ENCODE results near the gene KIZ.

DNA sequence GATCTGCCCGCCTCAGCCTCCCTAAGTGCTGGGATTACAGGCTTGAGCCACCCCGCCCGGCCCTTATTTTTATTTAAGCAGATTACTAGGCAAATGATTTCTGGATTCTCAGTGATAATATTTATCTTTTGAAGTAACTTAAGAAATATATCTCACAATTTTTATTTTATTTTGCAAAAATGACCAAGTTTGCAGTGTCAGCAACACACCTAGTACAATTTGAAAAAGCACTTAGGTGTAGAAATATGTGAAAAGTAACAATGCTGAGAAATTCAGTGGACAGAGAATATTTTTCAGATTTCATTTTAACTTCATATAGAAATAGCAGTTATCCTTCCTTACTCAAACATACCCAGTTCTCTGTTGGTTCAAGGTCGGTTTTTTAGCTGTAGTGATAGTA is 98.3 kb downstream of the KIZ start:
- TF ChIP-seq, protein P1, sequence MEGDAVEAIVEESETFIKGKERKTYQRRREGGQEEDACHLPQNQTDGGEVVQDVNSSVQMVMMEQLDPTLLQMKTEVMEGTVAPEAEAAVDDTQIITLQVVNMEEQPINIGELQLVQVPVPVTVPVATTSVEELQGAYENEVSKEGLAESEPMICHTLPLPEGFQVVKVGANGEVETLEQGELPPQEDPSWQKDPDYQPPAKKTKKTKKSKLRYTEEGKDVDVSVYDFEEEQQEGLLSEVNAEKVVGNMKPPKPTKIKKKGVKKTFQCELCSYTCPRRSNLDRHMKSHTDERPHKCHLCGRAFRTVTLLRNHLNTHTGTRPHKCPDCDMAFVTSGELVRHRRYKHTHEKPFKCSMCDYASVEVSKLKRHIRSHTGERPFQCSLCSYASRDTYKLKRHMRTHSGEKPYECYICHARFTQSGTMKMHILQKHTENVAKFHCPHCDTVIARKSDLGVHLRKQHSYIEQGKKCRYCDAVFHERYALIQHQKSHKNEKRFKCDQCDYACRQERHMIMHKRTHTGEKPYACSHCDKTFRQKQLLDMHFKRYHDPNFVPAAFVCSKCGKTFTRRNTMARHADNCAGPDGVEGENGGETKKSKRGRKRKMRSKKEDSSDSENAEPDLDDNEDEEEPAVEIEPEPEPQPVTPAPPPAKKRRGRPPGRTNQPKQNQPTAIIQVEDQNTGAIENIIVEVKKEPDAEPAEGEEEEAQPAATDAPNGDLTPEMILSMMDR (conservative IDR thresholded peaks at IDR 0.05; ENCODE audit: low read depth in 2 of 2): no peak
- no peak for TF ChIP-seq POLR2AphosphoS5 (IDR thresholded peaks at IDR 0.05; ENCODE audit: low read depth)
- no peak for TF ChIP-seq EZH2phosphoT487 (IDR thresholded peaks at IDR 0.05; ENCODE audit: unreplicated experiment)
- TF ChIP-seq EZH2 (IDR thresholded peaks at IDR 0.05; ENCODE audit: low read depth, unreplicated experiment): no peak
- TF ChIP-seq, protein P2, sequence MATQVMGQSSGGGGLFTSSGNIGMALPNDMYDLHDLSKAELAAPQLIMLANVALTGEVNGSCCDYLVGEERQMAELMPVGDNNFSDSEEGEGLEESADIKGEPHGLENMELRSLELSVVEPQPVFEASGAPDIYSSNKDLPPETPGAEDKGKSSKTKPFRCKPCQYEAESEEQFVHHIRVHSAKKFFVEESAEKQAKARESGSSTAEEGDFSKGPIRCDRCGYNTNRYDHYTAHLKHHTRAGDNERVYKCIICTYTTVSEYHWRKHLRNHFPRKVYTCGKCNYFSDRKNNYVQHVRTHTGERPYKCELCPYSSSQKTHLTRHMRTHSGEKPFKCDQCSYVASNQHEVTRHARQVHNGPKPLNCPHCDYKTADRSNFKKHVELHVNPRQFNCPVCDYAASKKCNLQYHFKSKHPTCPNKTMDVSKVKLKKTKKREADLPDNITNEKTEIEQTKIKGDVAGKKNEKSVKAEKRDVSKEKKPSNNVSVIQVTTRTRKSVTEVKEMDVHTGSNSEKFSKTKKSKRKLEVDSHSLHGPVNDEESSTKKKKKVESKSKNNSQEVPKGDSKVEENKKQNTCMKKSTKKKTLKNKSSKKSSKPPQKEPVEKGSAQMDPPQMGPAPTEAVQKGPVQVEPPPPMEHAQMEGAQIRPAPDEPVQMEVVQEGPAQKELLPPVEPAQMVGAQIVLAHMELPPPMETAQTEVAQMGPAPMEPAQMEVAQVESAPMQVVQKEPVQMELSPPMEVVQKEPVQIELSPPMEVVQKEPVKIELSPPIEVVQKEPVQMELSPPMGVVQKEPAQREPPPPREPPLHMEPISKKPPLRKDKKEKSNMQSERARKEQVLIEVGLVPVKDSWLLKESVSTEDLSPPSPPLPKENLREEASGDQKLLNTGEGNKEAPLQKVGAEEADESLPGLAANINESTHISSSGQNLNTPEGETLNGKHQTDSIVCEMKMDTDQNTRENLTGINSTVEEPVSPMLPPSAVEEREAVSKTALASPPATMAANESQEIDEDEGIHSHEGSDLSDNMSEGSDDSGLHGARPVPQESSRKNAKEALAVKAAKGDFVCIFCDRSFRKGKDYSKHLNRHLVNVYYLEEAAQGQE (IDR thresholded peaks at IDR 0.05; ENCODE audit: unreplicated experiment): no peak
- no peak for TF ChIP-seq STAT1 (IDR thresholded peaks at IDR 0.05; ENCODE audit: unreplicated experiment)
- TF ChIP-seq CREB1 (CRISPR knock-in tag; IDR thresholded peaks at IDR 0.05; ENCODE audit: low read depth): no peak
- TF ChIP-seq ZNF114 (CRISPR knock-in tag; IDR thresholded peaks at IDR 0.05): no peak
- TF ChIP-seq, protein P3, sequence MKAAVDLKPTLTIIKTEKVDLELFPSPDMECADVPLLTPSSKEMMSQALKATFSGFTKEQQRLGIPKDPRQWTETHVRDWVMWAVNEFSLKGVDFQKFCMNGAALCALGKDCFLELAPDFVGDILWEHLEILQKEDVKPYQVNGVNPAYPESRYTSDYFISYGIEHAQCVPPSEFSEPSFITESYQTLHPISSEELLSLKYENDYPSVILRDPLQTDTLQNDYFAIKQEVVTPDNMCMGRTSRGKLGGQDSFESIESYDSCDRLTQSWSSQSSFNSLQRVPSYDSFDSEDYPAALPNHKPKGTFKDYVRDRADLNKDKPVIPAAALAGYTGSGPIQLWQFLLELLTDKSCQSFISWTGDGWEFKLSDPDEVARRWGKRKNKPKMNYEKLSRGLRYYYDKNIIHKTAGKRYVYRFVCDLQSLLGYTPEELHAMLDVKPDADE (IDR thresholded peaks at IDR 0.05): no peak
- no peak for TF ChIP-seq JUNB (IDR thresholded peaks at IDR 0.05; ENCODE audit: unreplicated experiment)
- TF ChIP-seq NANOG (IDR thresholded peaks at IDR 0.05; ENCODE audit: borderline replicate concordance): no peak
- TF ChIP-seq ZNF331 (CRISPR knock-in tag; IDR thresholded peaks at IDR 0.05; ENCODE audit: low read depth): no peak
- TF ChIP-seq, protein P4, sequence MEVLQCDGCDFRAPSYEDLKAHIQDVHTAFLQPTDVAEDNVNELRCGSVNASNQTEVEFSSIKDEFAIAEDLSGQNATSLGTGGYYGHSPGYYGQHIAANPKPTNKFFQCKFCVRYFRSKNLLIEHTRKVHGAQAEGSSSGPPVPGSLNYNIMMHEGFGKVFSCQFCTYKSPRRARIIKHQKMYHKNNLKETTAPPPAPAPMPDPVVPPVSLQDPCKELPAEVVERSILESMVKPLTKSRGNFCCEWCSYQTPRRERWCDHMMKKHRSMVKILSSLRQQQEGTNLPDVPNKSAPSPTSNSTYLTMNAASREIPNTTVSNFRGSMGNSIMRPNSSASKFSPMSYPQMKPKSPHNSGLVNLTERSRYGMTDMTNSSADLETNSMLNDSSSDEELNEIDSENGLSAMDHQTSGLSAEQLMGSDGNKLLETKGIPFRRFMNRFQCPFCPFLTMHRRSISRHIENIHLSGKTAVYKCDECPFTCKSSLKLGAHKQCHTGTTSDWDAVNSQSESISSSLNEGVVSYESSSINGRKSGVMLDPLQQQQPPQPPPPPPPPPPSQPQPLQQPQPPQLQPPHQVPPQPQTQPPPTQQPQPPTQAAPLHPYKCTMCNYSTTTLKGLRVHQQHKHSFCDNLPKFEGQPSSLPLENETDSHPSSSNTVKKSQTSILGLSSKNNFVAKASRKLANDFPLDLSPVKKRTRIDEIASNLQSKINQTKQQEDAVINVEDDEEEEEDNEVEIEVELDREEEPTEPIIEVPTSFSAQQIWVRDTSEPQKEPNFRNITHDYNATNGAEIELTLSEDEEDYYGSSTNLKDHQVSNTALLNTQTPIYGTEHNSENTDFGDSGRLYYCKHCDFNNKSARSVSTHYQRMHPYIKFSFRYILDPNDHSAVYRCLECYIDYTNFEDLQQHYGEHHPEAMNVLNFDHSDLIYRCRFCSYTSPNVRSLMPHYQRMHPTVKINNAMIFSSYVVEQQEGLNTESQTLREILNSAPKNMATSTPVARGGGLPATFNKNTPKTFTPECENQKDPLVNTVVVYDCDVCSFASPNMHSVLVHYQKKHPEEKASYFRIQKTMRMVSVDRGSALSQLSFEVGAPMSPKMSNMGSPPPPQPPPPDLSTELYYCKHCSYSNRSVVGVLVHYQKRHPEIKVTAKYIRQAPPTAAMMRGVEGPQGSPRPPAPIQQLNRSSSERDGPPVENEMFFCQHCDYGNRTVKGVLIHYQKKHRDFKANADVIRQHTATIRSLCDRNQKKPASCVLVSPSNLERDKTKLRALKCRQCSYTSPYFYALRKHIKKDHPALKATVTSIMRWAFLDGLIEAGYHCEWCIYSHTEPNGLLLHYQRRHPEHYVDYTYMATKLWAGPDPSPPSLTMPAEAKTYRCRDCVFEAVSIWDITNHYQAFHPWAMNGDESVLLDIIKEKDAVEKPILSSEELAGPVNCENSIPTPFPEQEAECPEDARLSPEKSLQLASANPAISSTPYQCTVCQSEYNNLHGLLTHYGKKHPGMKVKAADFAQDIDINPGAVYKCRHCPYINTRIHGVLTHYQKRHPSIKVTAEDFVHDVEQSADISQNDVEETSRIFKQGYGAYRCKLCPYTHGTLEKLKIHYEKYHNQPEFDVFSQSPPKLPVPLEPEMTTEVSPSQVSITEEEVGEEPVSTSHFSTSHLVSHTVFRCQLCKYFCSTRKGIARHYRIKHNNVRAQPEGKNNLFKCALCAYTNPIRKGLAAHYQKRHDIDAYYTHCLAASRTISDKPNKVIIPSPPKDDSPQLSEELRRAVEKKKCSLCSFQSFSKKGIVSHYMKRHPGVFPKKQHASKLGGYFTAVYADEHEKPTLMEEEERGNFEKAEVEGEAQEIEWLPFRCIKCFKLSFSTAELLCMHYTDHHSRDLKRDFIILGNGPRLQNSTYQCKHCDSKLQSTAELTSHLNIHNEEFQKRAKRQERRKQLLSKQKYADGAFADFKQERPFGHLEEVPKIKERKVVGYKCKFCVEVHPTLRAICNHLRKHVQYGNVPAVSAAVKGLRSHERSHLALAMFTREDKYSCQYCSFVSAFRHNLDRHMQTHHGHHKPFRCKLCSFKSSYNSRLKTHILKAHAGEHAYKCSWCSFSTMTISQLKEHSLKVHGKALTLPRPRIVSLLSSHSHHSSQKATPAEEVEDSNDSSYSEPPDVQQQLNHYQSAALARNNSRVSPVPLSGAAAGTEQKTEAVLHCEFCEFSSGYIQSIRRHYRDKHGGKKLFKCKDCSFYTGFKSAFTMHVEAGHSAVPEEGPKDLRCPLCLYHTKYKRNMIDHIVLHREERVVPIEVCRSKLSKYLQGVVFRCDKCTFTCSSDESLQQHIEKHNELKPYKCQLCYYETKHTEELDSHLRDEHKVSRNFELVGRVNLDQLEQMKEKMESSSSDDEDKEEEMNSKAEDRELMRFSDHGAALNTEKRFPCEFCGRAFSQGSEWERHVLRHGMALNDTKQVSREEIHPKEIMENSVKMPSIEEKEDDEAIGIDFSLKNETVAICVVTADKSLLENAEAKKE (CRISPR knock-in tag; IDR thresholded peaks at IDR 0.05): no peak

All from GM23338 (cell line).